Hepatocyte (in vitro differentiated cells): ENCODE results near the gene P2RX1.

ENCODE experiments used
- CTCF ChIP-seq: fragments of 200-600 bp; sonication (generic); IDR thresholded peaks from 2 replicates; pipeline ENCODE4 v1.5.1; 2016; ENCODE audit warnings: antibody characterized with exemption, mild to moderate bottlenecking; ENCODE audit not compliant: poor library complexity
- EZH2 ChIP-seq: fragments of 200-600 bp; sonication (generic); IDR thresholded peaks from 2 replicates; pipeline ENCODE4 v1.6.1; 2016; ENCODE audit warnings: antibody characterized with exemption, mild to moderate bottlenecking, borderline replicate concordance

GRCh38 chr17:3851461-3852100, 64.7 kb downstream of the P2RX1 start:
- TF ChIP-seq CTCF (no peak), EZH2 (no peak)
